ENCODE data around the gene FOXL2NB. TPM values are rescaled to one million over a fixed set of nuclear protein-coding genes. Genes with fewer than 3 reads are reported as not detected.

FOXL2NB gene
- polyA plus RNA-seq, 2 of the 4 experiments (the other 2 are of a cell fraction): 2.3 to 3.2 TPM

DNA sequence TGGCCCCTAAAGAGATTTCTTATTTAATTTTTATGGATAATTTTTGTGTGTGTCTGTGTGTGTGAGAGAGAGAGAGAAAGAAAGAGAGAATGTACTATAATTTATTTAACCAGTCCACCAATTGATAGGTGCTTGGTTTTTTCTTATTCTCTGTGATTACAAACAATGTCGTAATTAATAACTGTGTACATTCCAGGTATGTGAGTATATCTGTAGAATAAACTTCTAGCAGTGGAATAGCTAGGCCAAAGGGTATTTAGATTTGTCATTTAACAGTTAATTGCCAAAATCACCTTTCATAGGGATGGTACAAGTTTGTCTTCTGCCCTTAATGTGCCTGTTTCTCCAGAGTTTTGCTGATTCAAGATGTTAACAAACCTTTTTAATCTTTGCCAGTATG is 35.4 kb upstream of the FOXL2NB start:
- ATAC-seq (no peak), FAIRE-seq (no peak), DNase-seq (ENCODE audit: low read depth in 1 of 2, low spot score in 1 of 2) (no peak)
- CTCF ChIA-PET: interaction anchor here (1.4 to 13.0 kb wide), 4 partner anchors 12 to 317 kb away, joined by 3 to 224 read pairs (median 7); partner anchors contain the start of gene CEP70
- Histone ChIP-seq H3K27ac (no peak overlapping the region), H3K4me3 (no peak overlapping the region), H3K4me1 (peaks cover 3% of the 10 kb centered on the region; the same call in 1 of the 3 replicates), H3K4me2 (no peak overlapping the region), H3K9me3 (no peaks in the 10 kb centered on the region)
- no peak for TF ChIP-seq CHD2 (IDR thresholded peaks at IDR 0.05; ENCODE audit: low read length, partially characterized antibody)
- TF ChIP-seq RCOR1 (IDR thresholded peaks at IDR 0.05; ENCODE audit: low read depth, low read length): no peak
- TF ChIP-seq HOXB13 (CRISPR knock-in tag; IDR thresholded peaks at IDR 0.05; ENCODE audit: low read depth): no peak
- TF ChIP-seq RARB (CRISPR knock-in tag; IDR thresholded peaks at IDR 0.05): no peak
- TF ChIP-seq, protein P1, sequence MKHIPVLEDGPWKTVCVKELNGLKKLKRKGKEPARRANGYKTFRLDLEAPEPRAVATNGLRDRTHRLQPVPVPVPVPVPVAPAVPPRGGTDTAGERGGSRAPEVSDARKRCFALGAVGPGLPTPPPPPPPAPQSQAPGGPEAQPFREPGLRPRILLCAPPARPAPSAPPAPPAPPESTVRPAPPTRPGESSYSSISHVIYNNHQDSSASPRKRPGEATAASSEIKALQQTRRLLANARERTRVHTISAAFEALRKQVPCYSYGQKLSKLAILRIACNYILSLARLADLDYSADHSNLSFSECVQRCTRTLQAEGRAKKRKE (CRISPR knock-in tag; IDR thresholded peaks at IDR 0.05; ENCODE audit: low read depth): no peak
- POLR2A ChIA-PET: no interaction called here
- 87% methylated on average over 1 of the region's 1 CpG for WGBS (ENCODE audit: missing lambda C conversion rate)

DNA sequence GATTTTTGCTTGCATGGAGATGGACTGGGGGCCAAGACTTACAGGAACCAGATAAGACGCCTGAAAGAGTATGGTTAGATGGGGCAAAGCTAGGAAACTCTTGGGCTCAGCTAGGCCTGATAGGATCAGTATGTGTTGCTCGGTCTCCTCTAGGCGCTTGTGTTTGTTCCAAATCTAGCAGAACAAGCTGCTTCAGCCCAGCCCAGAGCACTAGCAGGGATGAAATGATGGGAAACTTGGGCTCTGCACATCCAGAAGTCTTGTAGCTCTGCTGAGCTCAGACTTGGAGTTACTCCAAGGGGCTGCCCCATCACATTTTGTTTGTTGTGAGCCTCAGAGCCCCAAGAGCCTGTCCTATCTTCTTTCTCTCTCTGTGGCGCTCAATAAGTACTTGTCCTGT is 34.8 kb upstream of the FOXL2NB start:
- POLR2A ChIA-PET: no interaction called here
- CTCF ChIA-PET: interaction anchor here (0.6 to 13.0 kb wide), 5 partner anchors 11 to 318 kb away, joined by 4 to 224 read pairs (median 4); partner anchors contain the start of gene CEP70
- H3K9me3 ChIP-seq: no peaks in the 10 kb centered on the region
- no peak for FAIRE-seq
- H3K27ac ChIP-seq: no peak overlapping the region
- H3K4me2 ChIP-seq: no peak overlapping the region
- peaks cover 5% of the 10 kb centered on the region; the same call in 1 of the 3 replicates for H3K4me1 ChIP-seq
- 87% methylated on average over 4 of the region's 4 CpGs for WGBS (ENCODE audit: missing lambda C conversion rate)
- no peak overlapping the region for H3K4me3 ChIP-seq
- ATAC-seq: no peak
- DNase-seq (ENCODE audit: low read depth in 1 of 2, low spot score in 1 of 2): no peak
- TF ChIP-seq CHD4 (IDR thresholded peaks at IDR 0.05; ENCODE audit: borderline replicate concordance) (no peak), HDAC2 (IDR thresholded peaks at IDR 0.05) (no peak), RNF2 (IDR thresholded peaks at IDR 0.05; ENCODE audit: borderline replicate concordance, low read depth) (no peak), HOXA7 (CRISPR knock-in tag; IDR thresholded peaks at IDR 0.05) (no peak)
- TF ChIP-seq, protein P2, sequence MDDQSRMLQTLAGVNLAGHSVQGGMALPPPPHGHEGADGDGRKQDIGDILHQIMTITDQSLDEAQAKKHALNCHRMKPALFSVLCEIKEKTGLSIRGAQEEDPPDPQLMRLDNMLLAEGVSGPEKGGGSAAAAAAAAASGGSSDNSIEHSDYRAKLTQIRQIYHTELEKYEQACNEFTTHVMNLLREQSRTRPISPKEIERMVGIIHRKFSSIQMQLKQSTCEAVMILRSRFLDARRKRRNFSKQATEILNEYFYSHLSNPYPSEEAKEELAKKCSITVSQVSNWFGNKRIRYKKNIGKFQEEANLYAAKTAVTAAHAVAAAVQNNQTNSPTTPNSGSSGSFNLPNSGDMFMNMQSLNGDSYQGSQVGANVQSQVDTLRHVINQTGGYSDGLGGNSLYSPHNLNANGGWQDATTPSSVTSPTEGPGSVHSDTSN (IDR thresholded peaks at IDR 0.05): no peak

DNA sequence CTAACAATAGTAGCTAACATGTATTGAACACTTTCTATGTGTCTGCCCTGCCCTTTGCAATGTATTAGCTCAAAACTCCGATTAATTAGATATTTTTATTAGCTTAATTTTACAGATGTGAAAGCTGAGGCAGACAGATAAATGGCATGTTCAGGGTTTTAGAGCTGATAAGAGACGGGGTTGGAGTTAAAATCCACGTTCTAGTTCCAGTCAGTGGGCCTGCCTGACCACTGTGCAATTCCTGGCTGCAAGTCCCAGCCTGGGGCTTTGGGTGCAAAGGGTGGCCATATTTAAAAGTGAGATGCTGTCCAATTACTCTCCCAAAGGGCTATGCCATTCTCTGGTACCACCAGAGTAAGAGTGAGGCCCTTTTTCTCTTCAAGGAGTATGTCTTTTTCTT is 33.3 kb upstream of the FOXL2NB start:
- H3K4me1 ChIP-seq: peaks cover 5% of the 10 kb centered on the region; the same call in 1 of the 3 replicates
- ChIA-PET CTCF (interaction anchor here (0.6 to 13.0 kb wide), 8 partner anchors 10 to 435 kb away, joined by 3 to 224 read pairs (median 4); partner anchors contain the start of gene CEP70), POLR2A (no interaction called here)
- H3K4me2 ChIP-seq: no peak overlapping the region
- ATAC-seq: no peak
- no peak for DNase-seq (ENCODE audit: low read depth in 1 of 2, low spot score in 1 of 2)
- 79% methylated on average over 3 of the region's 3 CpGs for WGBS (ENCODE audit: missing lambda C conversion rate)
- no peak for FAIRE-seq
- no peak overlapping the region for H3K27ac ChIP-seq
- no peaks in the 10 kb centered on the region for H3K9me3 ChIP-seq
- no peak overlapping the region for H3K4me3 ChIP-seq
- no peak for TF ChIP-seq EHF (CRISPR knock-in tag; IDR thresholded peaks at IDR 0.05)
- TF ChIP-seq CEBPB (IDR thresholded peaks at IDR 0.05): no peak
- no peak for TF ChIP-seq EHMT2 (IDR thresholded peaks at IDR 0.05; ENCODE audit: low read depth)
- no peak for TF ChIP-seq HEYL (CRISPR knock-in tag; IDR thresholded peaks at IDR 0.05)
- TF ChIP-seq, protein P3, sequence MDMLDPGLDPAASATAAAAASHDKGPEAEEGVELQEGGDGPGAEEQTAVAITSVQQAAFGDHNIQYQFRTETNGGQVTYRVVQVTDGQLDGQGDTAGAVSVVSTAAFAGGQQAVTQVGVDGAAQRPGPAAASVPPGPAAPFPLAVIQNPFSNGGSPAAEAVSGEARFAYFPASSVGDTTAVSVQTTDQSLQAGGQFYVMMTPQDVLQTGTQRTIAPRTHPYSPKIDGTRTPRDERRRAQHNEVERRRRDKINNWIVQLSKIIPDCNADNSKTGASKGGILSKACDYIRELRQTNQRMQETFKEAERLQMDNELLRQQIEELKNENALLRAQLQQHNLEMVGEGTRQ (IDR thresholded peaks at IDR 0.05): no peak
- TF ChIP-seq POLR2A (IDR thresholded peaks at IDR 0.05; ENCODE audit: low read length): no peak
- TF ChIP-seq NPAS2 (CRISPR knock-in tag; IDR thresholded peaks at IDR 0.05; ENCODE audit: borderline replicate concordance): no peak
- no peak for TF ChIP-seq NFE2L2 (conservative IDR thresholded peaks at IDR 0.05; ENCODE audit: low read length)
- no peak for TF ChIP-seq POLR2AphosphoS2 (conservative IDR thresholded peaks at IDR 0.05; ENCODE audit: low read length)
- no peak for TF ChIP-seq KDM5A (IDR thresholded peaks at IDR 0.05)
